GM19099 (cell line): ENCODE measurements around the gene TEX53.

Experiments
- POLR2A ChIP-seq: IDR thresholded peaks from 3 replicates; pipeline ENCODE4 v1.6.1; 2011; ENCODE audit warnings: low read depth; ENCODE audit not compliant: insufficient read length; ENCODE audit errors: extremely low read depth

The TEX53 gene

DNA sequence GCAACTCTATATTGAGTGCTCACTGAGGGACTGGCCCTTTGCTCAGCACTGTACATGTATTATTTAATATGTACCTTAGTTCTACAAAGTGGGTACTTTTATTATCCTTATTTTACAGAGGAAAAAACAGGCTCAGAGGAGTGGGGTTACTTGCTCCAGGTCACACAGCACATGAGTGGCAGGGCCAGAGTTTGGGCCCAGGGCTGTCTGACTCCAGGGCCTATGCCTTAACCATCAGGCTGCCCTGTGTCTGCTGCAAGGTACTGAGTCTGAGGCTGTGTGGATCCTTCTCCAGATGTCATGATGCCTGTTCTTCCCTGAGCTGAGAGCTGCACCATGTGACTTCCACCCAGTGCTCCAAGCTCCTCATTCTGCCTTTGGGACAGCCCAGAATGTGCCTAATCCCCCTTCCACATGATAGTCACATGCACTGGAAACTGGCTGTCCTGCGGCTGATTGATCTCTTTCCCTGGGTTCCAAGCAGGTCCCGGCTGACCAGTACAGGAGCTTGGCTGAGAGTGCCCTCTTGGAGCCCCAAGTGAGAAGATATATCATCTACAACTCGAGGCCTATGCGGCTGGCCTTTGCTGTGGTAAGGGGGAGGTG is 31.1 kb downstream of the TEX53 start:
- TF ChIP-seq POLR2A: no peak

- no peak for TF ChIP-seq POLR2A
These were observed 32.9 kb downstream of the TEX53 start for GRCh38 chr9:114624677-114625076.

DNA sequence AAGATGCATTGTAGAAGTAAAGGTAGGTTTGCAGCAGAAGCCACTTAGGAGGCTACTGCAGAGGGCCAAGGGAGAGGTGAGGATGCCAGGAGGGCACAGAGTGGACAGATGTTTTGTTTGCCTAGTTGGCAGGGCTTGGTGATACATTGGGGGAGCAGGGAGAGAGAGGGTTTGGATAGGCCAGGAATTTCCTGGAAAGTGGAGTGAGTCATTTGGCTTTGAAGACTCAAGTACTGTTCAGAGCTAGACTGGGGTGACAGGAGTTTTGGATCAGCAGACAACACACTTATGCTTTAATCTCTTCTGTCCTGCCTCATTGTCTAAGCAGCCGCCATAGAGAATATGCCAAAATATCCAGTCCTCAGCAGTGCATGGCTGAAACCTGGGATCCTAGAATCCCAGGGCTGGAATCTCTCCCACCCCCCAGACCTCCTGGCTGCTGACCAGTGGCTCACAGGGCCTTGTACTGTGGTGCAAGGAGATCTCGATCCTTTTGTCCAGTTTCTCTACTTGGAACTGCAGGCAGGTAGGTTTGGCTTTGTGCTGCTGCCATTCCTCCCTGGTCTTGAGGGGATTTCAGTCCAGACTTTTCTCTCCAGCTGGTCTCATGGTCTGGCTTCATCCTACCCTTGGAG is 35.5 kb downstream of the TEX53 start:
- no peak for TF ChIP-seq POLR2A

DNA sequence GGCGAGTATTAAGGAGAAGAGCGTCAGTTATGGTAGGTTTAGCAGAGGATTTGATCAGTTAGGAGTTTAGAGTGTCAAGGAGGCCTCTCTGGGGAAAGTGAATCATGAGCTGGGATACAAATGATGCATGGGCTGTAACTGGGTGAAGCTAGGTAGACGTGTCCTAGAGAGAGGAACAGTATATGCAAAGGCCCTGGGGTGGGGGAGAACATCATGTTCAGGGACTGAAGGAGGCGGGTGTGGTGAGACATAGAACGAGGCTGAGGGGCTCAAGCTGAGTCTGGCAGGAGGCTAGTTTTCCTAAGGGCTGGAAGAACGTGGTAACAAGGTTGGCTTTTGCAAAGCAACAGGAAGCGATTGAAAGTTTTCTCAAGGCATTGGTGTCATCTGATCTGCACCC is 36.0 kb downstream of the TEX53 start:
- no peak for TF ChIP-seq POLR2A

GRCh38 chr9:114619191-114619761 is 38.3 kb downstream of the TEX53 start:
- no peak for TF ChIP-seq POLR2A

GRCh38 chr9:114616684-114617520 is 40.7 kb downstream of the TEX53 start:
- TF ChIP-seq POLR2A: peak; percentile 21

DNA sequence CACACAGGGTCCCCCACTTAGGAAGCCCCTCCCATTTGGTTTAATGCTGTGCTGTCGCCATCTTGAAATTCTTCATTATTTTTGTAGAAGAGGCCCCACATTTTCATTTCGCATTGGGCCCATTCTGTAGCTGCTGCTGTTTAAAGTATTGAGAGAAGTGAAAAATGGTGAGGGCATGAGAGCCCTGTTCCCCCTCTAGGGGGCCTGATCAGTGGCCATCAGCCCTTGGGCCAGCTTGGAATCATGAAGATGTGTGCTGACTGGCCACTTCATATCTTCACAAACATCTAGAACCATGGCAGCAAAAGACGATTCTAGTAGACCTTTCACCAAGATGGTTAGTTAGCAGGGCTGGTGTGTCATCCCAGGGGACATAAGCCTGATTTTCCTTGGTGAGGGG is 43.2 kb downstream of the TEX53 start:
- no peak for TF ChIP-seq POLR2A

GRCh38 chr9:114613919-114614318 is 43.7 kb downstream of the TEX53 start:
- no peak for TF ChIP-seq POLR2A

DNA sequence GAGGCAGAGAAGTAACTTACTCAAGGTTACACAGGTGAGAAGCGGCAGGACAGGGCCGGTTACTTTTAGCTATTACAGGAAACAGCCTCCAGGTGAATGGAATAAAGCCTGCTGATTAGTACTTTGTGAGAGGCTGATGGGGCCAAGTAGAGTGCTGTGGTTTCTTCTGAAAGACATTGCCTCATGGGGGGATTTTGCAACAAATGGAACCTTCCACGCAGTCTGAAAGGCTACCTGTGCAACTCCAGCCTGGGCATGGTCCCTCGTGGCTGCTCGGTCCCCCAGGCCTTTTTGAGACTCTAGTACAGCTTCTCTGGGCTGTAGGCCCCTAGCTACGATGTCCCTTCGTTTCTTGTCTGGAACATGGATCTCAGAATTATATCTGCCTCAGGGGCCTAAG is 44.5 kb downstream of the TEX53 start:
- TF ChIP-seq POLR2A: no peak

DNA sequence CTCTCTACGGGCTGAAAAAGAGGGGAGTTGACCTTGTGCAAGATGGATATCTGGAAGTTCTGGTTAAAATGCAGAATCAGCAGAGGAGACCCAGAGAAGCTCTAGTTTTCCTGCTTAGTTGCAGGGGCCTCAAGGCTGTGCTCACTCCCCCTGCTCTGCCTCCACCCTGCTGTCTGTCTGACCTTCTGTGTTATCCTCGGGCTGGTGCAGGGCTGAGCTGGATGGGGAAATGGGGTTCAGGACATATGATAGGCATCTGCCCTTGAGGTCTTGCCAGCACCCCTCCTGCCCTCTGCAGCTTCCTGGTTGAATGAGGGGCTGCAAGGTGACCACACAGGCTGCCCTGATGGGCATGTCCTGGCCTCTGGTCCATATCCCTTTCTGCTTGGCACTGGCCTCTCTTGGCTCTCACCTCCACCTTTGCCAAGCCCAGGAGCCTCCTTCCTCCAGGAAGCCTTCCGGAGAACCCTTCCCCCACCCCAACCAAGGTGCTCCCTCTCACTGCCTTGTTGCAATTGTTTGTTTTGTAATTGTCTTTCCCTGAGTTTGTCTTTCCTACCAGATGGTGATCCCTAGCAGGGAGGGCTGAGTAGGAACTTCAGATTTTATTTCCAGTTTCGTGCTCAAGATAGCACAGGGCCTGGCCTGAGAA is 45.2 kb downstream of the TEX53 start:
- peak; percentile 7 for TF ChIP-seq POLR2A

GRCh38 chr9:114611516-114612271 is 45.9 kb downstream of the TEX53 start:
- peak; percentile 44 for TF ChIP-seq POLR2A

- TF ChIP-seq POLR2A: no peak
These were observed 49.1 kb downstream of the TEX53 start for GRCh38 chr9:114608525-114608796.

- TF ChIP-seq POLR2A: no peak
These were observed 49.7 kb downstream of the TEX53 start for GRCh38 chr9:114607671-114608524.
